HG03378 (cell line): ENCODE measurements around the gene ATP6V0A1.
"Not testable (repeated sequence)": the region's sequence is repeated elsewhere in the genome, so short reads cannot be mapped to it uniquely, and the experiment has no call there.

Source experiments
- ATAC-seq: cut with Tn5 transposase; IDR thresholded peaks from one replicate; pipeline ENCODE4 v1.9.1; 2021; ENCODE audit warnings: mild to moderate bottlenecking, moderate library complexity; ENCODE audit not compliant: unreplicated experiment

Gene ATP6V0A1

DNA sequence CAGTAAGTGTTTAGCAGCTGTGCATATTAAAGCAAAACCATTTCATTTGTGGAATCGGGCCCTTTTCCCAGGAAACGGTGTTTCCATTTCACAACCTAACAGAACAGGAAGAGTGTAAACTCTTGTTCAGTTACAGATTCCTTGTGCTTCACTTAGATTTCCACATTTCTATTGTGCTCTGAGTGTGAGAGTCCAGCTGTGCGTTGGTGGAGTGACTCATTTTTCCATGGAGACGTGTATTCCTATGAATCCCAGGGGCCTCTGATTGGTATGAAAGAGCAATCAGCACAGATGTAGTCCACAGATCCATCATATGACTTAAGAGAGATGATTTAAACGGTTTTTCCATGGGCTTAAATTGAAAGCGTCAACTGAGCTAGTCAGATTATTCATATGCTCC lies 22.3 kb upstream of the ATP6V0A1 start:
- no peak for ATAC-seq

DNA sequence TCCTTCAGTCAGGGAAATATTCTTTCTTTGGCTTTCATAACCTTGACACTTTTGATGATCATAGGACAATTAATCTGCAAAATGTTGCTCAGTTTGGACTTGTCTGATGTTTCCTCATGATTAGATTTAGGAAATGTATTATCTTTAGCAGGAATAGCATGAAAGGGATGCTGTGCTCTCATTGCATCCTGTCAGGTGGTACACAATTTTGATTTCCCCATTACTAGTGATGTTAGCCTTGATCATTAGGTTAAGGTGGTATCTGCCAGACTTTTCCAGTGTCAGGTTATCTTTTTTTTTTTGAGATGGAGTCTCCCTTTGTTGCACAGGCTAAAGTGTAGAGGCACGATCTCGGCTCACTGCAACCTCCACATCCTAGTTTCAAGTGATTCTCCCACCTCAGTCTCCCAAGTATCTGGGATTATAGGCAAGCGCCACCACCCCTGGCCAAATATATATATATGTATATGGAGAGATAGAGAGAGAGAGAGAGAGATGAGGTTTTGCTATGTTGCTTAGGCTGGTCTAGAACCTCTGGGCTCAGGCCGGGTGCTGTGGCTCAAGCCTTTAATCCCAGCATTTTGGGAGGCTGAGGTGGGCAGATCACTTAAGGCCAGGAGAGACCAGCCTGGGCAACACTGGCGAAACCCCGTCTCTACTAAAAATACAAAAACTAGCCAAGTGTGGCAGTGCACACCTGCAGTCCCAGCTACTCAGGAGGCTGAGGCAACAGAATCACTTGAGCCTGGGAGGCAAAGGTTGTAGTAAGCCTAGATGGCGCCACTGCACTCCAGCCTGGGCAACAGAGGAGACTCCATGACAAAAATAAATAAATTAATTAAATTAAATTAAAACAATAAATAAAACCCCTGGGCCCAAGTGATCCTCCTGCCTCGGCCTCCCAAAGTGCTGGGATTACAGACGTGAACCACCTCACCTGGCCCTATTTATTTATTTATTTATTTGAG lies 19.8 kb upstream of the ATP6V0A1 start:
- ATAC-seq = no peak

DNA sequence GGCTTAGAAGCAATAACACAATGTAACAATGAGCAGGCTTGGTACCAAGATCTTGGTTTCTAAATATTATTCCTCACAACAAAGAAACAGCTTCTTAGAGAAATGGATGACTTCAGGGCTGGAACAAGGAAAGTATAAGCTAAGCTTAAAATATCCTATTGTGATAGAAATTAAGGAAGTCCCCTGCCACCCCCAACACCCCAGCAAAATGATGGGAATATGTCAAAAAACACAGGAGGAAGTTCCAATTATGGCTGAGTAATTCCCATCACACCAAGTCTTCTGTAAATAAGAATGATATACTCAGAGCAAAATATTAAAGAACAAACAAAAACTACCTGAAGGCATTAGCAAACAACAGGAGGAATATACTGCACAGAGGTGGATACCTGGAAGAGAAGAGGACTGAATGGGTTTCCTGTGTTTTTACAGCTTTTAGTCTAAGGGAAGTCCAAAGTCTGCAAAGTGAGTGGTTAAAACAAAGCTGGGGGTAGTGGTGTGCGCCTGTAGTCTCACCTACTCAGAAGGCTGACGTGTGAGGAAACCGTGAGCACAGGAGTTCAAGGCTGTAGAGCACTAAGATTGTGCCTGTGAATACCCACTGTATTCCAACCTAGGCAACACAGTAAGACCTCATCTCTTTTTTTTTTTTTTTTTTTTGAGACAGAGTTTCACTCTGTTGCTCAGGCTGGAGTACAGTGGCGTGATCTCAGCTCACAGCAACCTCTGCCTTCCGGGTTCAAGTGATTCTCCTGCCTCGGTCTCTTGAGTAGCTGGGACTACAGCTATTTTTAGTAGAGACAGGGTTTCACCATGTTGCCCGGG lies 17.1 kb upstream of the ATP6V0A1 start:
- no peak for ATAC-seq

DNA sequence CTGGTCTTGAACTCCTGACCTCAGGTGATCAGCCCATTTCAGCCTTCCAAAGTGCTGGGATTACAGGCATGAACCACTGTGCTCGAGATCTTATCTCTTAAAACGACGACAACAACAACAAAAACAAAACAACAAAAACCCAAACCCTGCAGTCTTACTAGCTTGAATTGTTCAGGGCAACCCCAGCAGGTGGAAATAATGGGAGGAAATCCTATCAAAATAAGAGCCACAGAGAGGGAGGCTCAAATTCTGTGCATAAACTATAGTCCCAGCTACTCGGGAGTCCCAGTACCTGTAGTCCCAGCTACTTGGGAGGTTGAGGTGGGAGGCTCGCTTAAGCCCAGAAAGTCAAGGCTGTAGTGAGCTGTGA lies 16.5 kb upstream of the ATP6V0A1 start:
- ATAC-seq = no peak

DNA sequence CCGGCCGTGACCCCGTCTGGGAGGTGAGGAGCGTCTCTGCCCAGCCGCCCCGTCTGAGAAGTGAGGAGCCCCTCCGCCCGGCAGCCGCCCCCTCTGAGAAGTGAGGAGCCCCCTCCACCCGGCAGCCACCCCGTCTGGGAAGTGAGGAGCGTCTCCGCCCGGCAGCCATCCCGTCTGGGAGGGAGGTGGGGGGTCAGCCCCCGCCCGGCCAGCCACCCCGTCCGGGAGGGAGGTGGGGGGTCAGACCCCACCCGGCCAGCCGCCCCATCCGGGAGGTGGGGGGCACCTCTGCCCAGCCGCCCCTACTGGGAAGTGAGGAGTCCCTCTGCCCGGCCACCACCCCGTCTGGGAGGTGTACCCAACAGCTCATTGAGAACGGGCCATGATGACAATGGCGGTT lies 9.5 kb upstream of the ATP6V0A1 start:
- not testable (repeated sequence) for ATAC-seq

DNA sequence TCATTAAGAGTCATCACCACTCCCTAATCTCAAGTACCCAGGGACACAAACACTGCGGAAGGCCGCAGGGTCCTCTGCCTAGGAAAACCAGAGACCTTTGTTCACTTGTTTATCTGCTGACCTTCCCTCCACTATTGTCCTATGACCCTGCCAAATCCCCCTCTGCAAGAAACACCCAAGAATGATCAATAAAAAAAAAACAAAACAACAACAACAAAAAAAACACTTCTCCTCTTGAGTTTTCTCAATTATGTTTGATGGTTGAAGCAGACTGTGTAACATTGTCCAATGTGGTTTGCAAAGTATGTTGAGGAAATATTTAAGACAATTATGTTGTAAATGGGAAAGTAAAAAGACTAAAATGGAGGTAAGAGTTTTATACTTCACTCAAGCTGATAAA lies 8.8 kb upstream of the ATP6V0A1 start:
- not testable (repeated sequence) for ATAC-seq

DNA sequence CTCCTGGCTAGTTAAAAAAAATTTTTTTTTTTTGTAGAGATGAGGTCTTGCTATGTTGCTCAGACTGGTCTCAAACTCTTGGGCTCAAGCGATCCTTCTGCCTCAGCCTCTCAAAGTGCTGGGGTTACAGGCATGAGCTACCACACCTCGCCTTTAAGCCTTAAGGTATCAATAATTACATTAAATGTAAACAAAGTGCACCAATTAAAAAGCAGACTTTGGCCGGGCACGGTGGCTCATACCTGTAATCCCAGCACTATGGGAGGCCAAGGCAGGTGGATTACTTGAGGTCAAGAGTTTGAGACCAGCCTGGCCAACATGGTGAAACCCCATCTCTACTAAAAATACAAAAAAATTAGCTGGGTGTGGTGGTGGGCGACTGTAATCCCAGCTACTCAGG lies 7.4 kb upstream of the ATP6V0A1 start:
- not testable (repeated sequence) for ATAC-seq

DNA sequence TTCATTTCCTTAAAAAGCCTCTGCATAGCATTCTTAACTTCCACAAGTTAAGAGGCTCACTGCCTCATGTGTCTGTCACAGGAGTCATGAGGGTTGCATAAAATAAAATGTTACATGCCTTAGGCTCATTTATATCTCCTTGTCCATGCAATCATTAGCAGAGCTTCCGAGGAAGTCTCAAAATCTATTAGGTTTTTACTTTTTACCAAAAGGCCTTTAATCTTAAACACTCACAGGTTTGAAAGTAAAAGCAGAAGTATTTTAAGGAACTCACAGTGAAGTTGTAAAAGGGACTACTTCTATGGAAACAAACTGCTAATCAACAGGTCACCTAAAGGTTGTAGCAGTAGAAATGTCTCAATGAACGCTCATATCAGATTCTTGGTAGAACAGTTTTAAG lies 5.2 kb upstream of the ATP6V0A1 start:
- no peak for ATAC-seq

DNA sequence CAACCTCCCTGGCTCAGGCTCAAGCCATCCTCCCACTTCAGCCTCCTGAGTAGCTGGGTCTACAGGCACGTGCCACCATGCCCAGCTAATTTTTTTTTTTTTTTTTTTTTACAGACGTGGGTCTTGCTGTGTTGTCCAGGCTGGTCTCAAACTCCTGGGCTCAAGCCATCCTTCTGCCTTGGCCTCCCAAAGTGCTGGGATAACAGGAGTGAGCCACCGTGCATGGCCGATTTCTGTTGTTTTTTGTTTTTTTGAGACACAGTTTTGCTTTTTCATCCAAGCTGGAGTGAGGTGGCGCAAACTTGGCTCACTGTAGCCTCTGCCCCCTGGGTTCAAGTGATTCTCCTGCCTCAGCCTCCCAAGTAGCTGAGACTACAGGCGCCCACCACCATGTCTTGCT lies 3.7 kb upstream of the ATP6V0A1 start:
- not testable (repeated sequence) for ATAC-seq

DNA sequence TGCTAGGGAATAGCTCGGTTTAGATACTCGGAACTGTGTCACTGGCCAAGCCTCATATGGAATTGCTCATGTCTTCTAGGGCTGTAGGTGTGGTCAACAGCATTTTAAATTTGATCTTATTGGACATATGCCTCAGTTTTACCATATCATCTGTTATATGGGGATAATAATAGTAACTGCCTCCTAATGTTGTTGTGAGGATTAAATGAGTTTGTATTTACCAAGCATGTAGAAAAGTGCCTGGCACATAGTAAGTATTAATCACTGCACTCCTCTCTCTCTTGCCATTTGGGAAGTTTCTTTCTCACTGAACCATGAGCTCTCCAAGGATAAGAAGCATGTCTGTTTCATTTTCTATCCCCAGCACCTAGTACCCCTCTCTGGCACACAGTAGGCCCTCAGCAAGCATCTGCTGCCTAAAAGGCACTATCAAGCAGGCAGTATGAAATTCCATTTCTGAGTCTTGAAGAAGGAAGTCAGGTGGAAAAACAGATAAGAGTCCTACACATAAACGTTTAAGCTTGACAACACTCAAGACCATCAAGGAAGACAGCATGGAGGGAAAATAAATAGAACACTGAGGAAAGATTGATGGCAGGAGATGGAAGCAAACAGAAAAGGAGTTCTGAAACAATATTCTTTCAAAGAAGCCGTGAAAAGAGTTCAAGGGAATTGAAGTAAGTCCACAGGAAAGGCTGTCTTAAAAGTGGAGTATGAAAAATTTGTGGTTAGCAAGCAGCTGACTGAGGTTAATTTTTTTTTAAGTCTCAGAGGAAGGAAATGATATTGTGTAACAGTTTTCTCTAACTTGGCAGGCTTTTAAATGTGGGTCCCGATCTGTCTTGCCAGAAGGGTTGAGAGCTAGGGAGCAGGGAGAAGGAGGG lies 2.2 kb upstream of the ATP6V0A1 start:
- peak; percentile 35 for ATAC-seq

DNA sequence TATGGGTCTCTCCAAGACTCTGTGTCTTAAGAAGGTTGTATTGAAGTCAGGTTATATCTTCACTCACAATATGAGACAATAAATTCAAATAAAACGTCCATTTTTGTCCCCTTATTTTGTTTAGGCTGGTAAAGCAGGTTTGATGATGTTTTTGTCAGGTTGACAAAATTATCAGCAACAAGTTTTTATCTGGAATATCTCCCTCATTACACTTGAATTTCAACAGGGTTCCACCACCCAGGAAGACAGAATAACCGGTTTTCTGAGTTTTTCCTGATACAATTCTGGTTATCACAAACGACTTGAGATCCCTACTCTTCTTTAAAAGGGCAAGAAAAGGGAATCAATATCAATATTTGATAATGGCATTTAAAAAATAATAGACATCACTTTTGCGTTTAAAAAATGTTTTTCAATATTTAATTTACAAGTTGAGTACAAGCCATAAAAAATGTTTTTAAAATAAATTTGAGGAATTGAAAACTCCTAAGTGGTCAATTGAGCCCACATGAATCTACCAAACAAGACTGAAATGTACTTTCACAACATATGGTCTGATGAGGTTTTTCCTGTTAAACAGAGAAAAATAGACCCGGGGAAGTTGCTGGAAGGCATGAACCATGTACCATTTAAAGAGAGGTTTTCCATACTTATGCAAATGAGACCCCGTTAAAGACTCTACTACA lies 1.4 kb upstream of the ATP6V0A1 start:
- ATAC-seq = no peak

DNA sequence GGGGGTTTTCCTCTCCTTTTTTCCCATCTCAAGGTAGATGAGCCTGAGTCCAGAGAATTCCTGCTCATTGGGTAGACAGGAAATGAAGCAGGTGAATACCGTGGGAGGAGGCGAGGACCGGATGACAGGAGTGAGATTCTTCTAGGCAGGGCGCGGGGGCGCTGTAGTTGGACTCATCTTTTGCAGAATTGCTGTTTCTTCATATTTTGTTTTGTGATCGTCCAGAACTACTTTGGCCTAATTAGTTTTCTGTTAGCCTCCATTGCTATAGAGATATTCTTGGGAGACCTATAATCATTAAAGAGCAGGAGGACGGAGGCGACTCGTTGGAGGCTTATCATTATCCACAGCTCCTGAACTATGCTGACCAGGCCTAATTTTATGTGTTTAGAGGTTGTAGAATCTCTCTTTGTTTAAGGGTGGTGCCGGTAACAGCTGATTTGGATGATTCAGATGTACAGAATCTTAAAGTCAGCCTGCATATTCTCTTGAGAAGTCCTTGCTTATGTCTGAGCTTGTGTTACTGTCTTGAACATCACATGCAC lies 650 bp downstream of the ATP6V0A1 start:
- no peak for ATAC-seq

DNA sequence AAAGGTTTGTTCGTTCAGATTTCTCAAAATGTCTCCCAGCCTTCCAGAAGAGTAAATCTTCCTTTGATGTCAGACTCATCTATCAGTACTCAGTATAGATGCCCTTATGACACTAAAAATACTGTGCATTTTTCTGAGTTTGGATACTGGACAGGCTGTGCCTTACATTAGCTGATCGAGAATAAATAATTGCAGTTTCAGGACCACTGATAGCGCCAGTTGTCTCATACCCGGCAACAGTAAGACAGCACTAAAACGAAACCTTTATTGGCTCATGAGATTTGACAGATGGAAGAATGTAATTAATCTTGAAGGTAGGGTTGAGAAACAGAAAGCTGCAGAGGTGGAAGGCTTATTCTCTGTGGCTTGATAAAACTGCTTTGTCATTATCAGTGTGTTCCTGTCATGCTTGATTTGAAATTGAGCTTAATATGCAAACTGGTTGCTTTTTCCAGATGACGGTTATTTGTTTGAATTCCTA lies 1.2 kb downstream of the ATP6V0A1 start:
- no peak for ATAC-seq

DNA sequence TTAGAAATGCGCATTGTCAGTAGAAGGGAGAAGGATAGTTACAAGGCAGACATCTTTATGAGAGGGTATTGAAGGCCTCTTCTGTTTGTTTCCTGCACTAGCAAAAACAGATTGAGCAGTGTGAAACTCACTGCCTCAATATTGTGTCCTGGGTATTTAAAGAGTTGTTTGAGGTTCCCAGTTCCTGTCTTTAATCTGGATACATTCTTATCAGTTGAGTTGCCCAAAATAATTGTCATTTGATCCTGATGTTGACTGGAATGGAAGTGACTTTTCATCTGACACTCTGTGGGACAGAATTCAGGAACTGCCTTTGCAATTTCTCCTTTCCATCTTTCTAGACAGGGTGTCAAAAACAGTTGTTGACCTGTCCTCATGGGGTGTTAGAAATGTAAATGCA lies 1.7 kb downstream of the ATP6V0A1 start:
- ATAC-seq = no peak

DNA sequence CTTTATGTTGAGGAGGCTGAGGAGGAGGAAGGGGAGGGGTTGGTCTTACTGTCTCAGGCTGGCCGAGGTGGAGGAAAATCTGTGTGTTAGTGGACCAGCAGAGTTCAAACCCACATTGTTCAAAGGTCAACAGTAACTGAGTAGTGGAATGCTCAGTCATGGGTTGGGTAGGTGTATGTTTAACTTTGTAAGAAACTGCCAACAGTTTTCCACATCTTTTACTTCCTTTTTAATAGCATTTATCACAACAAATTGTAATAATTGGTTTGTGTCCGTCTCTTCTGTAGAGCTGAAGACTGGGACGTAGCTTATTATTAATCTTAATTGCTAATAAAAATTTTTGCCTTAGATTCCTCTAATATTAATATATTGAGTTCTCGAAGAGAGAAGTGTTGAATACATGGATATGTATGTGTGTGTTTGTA lies 5.3 kb downstream of the ATP6V0A1 start:
- no peak for ATAC-seq

DNA sequence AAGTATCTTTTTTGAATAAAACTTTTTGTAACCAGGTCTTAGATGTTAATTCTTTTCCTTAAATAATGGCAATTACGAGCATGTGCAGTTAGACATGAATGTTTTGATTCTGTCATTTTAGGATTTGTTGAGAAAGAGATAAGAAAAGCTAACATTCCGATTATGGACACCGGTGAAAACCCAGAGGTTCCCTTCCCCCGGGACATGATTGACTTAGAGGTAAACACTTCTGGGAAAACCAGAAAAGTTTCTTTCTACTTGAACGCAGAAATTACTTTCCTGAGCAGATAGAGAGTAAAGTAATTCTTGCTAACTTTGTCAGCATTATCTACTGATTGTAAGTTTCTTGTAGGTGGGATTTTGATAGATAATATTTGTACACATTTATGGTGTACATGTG lies 9.2 kb downstream of the ATP6V0A1 start:
- ATAC-seq = no peak

DNA sequence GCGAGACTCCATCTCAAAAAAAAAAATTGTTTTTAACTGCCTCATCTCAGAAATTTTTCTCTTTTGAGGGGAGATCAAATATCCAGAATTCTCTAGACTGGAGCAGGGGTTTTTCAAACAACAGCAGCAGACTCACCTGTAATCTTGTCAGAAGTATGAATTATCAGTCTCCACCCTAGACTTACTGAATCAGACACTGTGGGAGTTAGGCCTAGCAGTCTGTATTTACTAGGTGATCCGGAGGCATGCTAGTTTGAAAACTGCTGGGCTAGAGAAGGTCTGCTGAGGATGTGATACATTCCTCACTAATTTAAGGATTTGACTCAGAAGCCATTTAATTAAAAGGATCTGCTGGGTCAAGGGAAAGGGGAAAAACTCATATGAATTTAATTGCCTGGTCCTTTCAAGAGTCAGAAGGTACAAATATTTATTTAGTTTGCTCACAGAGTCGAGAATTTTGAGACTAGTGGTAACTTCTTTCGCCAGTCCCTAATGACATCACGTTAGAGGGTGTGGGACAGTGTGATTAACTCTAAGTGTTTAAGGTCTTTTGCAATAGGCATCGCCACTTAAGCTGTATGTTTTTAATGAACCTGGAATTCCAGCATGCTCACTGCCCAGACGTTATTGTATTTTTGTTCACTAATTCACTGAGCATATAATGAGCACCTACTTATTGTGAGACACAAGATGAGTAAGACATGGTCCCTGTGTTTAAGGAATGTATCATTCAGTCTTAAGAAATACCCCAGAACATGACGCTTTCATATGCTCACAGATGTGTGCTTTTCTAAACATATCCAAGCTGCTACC lies 14.2 kb downstream of the ATP6V0A1 start:
- no peak for ATAC-seq

DNA sequence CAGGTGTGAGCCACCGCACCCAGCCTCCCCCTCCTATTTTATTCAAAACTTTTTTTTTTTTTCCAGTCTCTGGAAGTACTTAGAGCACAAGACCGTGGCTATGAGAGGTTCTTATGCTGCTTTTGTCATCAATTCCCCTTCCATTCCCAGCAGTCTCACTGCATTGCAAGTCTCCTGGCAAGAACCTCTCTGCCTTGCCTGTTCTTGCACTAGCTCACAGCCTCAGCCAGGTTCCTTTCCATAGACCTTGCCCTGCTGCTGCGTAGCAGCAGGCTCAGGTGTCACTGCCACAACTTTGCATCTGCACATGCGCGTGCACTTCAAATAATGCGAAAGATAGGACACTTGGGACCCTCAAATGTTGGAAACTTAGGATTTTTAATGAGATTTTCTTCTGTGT lies 15.6 kb downstream of the ATP6V0A1 start:
- ATAC-seq = no peak

DNA sequence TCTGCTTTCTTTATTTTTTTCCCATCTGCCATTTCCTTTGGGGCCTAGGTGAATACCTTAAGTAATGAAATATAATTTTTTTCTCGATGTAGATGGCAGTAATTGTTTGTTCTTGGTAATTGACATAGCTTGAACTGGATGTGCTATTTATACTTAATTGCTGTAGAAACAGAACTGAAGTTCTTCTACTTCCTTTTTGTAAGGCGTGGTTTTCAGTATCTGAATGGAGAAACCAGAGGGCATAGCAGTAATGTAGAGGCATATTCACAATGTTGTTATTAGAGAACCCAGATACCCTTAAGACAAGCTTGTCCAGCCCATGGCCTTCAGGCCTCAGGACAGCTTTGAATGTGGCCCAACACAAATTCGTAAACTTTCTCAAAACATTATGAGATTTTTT lies 16.4 kb downstream of the ATP6V0A1 start:
- no peak for ATAC-seq
